ENCODE results near the gene PROZ. TPM values are rescaled to one million over a fixed set of nuclear protein-coding genes. Genes with fewer than 3 reads are reported as not detected.

Gene PROZ
- total and polyA plus RNA-seq, 2 of the 13 experiments (the other 11 are each of a cell fraction or from before 2014, with no cell fraction given): 5.6 to 22.5 TPM

DNA sequence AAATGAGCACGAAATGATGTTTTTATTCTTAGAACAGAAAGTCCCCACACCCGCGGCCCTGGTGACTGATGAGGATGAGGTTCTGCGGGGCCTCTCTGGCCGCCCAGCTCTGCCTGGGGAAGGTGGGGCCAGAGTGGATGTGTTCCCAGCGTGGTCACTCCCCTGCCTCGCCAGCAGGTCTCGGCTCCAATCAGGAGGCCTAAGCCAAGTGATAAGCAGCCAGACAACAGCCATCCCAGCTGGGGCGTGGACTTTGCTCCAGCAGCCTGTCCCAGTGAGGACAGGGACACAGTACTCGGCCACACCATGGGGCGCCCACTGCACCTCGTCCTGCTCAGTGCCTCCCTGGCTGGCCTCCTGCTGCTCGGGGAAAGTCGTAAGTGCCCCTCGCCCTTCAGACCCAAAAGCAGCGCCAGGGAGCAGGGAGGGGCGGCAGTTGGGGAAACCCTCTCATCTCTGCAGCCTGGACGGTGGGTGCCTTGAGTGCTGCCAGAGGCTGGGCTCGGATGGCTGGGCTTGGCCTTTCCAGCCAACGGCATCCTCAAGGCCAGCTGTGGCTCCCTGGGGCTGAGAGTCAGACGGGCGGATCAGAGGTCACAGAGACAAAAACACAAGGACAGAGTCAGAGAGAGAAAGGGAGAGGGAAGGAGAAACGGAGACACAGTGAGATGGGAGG lies 35.8 kb upstream of the PROZ start, which contains the start of gene F10 (continued):
- TF ChIP-seq ZNF710 (CRISPR knock-in tag; IDR thresholded peaks at IDR 0.05; ENCODE audit: borderline replicate concordance): peak; percentile 26; the same call in 1 of the 2 replicates
- peak; percentile 94 for TF ChIP-seq NFKB2 (CRISPR knock-in tag; IDR thresholded peaks at IDR 0.05; ENCODE audit: borderline replicate concordance)
- TF ChIP-seq, protein P1, sequence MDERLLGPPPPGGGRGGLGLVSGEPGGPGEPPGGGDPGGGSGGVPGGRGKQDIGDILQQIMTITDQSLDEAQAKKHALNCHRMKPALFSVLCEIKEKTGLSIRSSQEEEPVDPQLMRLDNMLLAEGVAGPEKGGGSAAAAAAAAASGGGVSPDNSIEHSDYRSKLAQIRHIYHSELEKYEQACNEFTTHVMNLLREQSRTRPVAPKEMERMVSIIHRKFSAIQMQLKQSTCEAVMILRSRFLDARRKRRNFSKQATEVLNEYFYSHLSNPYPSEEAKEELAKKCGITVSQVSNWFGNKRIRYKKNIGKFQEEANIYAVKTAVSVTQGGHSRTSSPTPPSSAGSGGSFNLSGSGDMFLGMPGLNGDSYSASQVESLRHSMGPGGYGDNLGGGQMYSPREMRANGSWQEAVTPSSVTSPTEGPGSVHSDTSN (CRISPR knock-in tag; IDR thresholded peaks at IDR 0.05): peak; percentile 73; the same call in 1 of the 2 replicates
- TF ChIP-seq, protein P2, sequence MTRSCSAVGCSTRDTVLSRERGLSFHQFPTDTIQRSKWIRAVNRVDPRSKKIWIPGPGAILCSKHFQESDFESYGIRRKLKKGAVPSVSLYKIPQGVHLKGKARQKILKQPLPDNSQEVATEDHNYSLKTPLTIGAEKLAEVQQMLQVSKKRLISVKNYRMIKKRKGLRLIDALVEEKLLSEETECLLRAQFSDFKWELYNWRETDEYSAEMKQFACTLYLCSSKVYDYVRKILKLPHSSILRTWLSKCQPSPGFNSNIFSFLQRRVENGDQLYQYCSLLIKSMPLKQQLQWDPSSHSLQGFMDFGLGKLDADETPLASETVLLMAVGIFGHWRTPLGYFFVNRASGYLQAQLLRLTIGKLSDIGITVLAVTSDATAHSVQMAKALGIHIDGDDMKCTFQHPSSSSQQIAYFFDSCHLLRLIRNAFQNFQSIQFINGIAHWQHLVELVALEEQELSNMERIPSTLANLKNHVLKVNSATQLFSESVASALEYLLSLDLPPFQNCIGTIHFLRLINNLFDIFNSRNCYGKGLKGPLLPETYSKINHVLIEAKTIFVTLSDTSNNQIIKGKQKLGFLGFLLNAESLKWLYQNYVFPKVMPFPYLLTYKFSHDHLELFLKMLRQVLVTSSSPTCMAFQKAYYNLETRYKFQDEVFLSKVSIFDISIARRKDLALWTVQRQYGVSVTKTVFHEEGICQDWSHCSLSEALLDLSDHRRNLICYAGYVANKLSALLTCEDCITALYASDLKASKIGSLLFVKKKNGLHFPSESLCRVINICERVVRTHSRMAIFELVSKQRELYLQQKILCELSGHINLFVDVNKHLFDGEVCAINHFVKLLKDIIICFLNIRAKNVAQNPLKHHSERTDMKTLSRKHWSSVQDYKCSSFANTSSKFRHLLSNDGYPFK (CRISPR knock-in tag; IDR thresholded peaks at IDR 0.05; ENCODE audit: borderline replicate concordance): peak; percentile 84; the same call in 1 of the 2 replicates
- peak; percentile 90 for TF ChIP-seq HOXA3 (CRISPR knock-in tag; IDR thresholded peaks at IDR 0.05)
- no peak for TF ChIP-seq PHB2 (IDR thresholded peaks at IDR 0.05; ENCODE audit: partially characterized antibody)
- TF ChIP-seq KLF16 (CRISPR knock-in tag; IDR thresholded peaks at IDR 0.05): peak in 1 of 2 experiments; percentile 83; a peak in 2 of 4 replicates
- TF ChIP-seq MTA1 (CRISPR knock-in tag; IDR thresholded peaks at IDR 0.05; ENCODE audit: borderline replicate concordance): no peak; the same call in 1 of the 2 replicates
- TF ChIP-seq ZNF34 (CRISPR knock-in tag; IDR thresholded peaks at IDR 0.05; ENCODE audit: borderline replicate concordance): no peak; the same call in 1 of the 2 replicates
- TF ChIP-seq ZNF652 (CRISPR knock-in tag; IDR thresholded peaks at IDR 0.05; ENCODE audit: borderline replicate concordance, low read depth): 0 out of 2 replicates have a peak, but pooled peaks have one; percentile 58
- TF ChIP-seq RAD21 (CRISPR knock-in tag; IDR thresholded peaks at IDR 0.05): peak; percentile 62
- TF ChIP-seq ZBTB43 (CRISPR knock-in tag; conservative IDR thresholded peaks at IDR 0.05): peak; percentile 72; the same call in 1 of the 2 replicates
- no peak for TF ChIP-seq RBM39 (IDR thresholded peaks at IDR 0.05; ENCODE audit: low read depth, low read length, poor library complexity, severe bottlenecking)
- no peak for TF ChIP-seq SCMH1 (CRISPR knock-in tag; IDR thresholded peaks at IDR 0.05; ENCODE audit: borderline replicate concordance)
- TF ChIP-seq ZMYM4 (CRISPR knock-in tag; IDR thresholded peaks at IDR 0.05): peak; percentile 66
- no peak for TF ChIP-seq U2AF1 (optimal IDR thresholded peaks at IDR 0.05; ENCODE audit: low read depth, low read length)
- TF ChIP-seq TEAD2 (CRISPR knock-in tag; IDR thresholded peaks at IDR 0.05): no peak
- no peak for TF ChIP-seq ZNF224 (CRISPR knock-in tag; IDR thresholded peaks at IDR 0.05)
- TF ChIP-seq SETDB1 (CRISPR knock-in tag; IDR thresholded peaks at IDR 0.05; ENCODE audit: borderline replicate concordance): no peak
- TF ChIP-seq ATF7 (IDR thresholded peaks at IDR 0.05): no peak
- peak; percentile 80 for TF ChIP-seq ATF7 (CRISPR knock-in tag; IDR thresholded peaks at IDR 0.05)
- peak; percentile 98 for TF ChIP-seq TAF1 (CRISPR knock-in tag; IDR thresholded peaks at IDR 0.05)
- no peak for TF ChIP-seq ZNF326 (CRISPR knock-in tag; IDR thresholded peaks at IDR 0.05; ENCODE audit: borderline replicate concordance)

Measured in HepG2 (cell line).